ENCODE results near the gene SLC8A1.

Gene SLC8A1

DNA sequence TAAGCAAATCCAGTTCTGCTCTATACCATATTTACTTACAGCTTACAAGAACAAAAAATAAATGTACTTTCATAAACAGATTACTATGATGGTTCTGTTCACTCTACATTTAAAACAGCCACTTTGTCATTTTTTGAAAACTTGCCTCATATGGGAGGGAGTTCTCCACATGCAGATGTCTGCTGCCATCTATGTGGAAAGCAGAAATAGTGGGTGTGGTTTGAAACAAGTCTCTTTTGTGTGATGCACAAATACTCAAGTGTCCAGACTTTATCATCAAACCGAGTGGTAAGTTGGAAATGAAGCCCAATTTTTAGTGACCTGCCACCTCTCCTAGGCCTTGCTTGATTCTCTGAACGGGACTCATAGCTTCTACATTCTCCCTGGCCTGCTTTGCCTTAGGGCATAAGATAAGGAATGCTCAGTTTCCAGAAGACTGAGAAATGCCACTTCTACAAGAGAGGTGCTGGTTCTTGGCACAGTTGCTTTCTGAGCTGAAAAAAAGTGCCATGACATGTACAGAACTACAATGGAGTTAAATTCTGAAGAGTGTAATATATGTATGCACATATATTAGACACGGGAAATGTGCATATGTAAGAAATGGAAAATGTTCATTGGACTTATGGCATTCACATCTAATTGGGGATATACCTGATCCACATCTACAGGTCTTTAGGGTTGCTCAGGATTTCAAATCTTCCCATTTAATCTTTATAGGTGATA is 221.0 kb downstream of the SLC8A1 start:
- DNase-seq (ENCODE audit: low read depth, low spot score): no peak

DNA sequence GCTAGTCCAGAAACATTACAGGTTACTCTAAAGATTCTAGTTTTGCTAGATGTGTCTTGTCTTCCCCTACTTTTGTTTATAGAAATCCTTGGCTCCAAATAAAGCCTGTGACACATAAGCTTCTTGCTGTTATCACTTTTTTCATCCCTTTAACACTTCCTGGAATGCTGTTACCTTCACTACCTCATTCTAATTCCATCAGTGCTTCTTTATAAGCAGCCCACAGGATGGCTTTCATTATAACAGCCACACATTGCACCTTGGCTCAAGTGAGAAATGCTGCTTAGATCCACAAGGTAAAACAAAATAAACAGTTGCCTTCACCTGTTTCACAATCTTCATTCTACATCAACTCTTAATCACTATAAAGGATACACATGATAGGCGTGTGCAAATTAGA is 221.7 kb downstream of the SLC8A1 start:
- DNase-seq (ENCODE audit: low read depth, low spot score): no peak

DNA sequence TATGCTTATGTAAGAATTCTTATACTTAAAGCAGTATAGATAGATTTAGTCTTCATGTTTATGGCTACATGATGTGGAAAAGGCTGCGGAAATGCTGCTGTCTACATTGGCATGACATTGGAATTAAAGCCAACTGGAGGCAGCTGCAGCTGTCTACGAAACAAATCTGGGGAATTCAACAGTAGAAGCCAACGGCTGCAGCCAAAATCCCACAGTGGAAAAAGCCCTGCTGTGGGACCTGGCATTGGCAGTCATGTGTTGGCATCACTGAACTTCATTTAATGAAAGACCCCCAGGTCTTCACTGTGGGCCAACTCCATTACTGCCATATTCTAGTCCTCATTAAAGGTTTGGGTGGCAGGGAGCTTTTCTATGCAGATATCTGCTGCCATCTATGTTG is 223.6 kb downstream of the SLC8A1 start:
- no peak for DNase-seq (ENCODE audit: low read depth, low spot score)

DNA sequence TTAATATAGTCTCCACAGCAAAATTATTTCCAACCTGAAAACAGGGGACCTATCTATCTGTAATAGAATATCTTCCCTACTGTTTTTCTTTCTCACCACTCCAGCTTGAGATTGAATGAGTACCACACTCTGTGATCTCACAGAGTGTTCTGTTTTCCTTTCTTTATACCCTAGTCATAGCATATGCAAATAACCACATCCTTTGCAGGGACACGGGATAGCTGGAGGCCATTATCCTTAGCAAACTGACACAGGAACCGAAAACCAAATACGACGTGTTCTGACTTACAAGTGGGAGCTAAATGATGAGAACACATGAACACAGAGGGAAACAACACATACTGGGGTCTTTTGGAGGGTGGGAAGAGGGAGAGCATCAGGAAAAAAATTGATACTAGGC is 224.7 kb downstream of the SLC8A1 start:
- no peak for DNase-seq (ENCODE audit: low read depth, low spot score)

DNA sequence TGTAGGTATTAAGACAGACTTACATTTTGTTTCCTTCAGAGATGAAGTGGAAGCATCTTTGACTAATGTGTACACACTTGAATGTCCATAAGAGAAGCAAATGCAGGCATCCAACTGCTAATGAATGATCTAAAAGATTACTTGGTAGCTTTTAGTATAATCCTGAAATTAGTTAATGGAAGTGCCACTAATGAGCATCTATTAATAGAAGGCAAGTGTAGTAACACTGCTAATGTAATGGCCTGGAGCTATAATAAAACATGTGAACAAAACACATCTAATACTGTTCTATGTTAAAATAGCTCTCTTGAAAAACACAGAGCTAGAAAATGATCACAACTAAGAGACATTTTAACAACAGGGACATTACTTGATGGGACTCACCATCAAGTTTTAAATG is 225.3 kb downstream of the SLC8A1 start:
- DNase-seq (ENCODE audit: low read depth, low spot score): no peak

DNA sequence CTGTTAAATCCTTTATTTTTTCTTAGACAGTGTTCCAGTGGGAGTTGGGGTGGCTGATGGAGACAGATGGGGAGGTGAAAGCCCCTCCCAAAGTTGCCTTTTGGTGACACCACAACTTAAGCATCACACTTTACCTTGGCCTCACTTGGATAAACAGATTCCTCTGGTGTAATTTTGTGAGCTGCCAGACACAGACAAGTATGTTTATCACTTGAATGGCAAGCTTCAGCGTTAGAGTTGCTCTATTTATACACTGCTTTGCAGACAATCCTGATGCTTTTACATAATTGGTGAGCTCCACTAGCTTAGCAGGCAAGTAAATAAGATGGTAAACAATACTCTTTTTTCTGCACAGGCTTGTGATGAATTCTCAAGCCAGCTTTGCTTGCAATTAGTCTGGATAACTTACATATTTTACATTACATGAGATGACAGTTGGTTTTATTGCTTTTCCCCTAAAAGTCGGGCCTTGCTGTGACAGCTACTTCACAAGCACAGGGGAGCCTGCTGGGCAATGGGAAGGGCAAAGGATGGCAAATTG is 226.2 kb downstream of the SLC8A1 start:
- DNase-seq (ENCODE audit: low read depth, low spot score): no peak

DNA sequence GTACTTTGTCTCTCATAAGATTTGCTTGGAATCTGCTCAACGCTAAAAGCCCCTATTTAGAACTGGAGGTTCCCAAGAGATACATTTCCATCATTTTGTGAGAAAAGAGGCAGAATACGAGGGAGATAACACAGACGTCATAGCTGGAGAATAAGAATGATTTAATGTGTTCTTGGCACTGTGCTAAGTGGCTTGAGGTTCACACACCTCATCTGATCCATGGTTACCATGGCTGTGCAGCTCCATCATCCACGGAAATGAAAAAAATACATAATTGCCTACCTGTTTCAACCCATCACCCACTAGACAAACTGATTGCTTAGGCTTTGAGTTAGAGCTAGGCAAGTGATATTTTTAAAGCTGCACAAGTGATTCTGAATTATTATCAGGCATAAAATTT is 227.6 kb downstream of the SLC8A1 start:
- DNase-seq (ENCODE audit: low read depth, low spot score): no peak

DNA sequence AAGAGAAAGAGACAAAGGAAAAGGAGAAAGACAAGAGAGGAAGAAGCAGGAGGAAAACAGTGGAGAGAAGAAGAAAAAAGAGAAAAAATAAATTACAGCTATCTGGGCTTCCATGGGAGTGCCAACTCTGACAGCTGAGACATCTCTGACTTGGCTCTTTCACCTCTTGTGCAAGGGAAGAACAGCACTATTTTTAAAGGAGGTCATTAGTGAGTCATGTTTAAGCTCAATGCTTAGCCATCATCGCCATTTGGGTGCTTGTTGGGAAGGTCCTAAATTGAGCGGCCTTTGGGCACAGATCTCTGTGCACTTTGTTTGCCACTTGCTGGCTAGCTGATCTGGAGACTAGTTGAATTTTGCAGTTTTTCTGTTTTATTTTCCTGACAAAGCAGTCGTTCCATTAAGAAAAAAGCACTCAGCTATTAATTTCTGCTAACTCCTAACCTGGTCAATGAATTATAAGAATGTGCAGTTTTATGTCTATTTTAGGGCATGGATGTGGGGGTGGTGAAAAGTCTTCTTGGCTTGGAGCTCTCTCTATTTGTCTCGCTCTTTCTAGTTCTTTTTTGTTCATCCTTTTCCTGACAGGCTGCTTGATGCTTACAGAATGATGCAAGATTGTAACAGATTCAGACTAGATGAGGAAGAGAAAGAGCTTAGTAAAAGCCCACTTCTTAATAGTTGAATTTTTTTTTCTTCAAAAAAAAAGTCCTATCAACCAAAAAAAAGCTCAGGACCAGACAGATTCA is 231.5 kb downstream of the SLC8A1 start:
- no peak for DNase-seq (ENCODE audit: low read depth, low spot score)

DNA sequence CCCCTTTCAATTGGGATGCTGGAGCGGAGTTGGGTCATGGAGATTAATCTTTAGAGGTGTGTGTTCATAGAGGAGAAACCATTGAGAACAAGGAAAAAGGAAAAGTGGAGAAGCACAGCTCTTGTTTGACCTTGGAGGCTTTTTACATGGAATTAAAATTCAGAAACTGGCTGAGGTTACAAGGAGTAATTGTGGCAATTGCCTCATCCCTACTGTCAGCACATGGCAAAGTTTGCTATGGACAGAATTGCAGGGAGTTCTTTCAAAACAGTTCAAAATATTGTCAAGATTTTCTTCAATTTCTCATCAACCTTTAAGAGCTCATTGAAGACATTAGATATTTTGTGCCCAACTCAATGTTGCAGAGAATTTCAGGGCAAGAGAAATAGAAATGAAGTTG is 232.7 kb downstream of the SLC8A1 start:
- DNase-seq (ENCODE audit: low read depth, low spot score): no peak

DNA sequence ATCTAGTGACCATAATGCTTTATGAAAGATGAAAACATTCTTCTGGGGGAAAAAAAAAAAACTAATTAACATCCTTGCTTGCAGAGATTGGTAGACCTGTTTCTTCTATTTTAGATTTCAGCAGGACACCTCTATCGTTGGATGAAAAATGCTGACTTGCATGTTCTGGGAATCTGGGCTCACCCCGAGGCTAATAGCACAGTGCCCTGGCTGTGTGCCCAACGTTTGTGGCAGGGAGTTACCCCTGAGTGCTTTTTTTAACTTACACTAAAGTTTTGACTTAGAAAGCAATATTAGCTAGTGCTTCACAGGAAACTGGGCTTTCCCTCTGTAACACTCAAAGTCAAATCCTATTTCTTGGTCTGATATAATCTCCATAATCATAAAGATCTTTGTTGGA is 233.2 kb downstream of the SLC8A1 start:
- no peak for DNase-seq (ENCODE audit: low read depth, low spot score)

- no peak for DNase-seq (ENCODE audit: low read depth, low spot score)
Observed at GRCh38 chr2:40213619-40214018, 238.3 kb downstream of the SLC8A1 start.

GRCh38 chr2:40213071-40213470 is 238.8 kb downstream of the SLC8A1 start:
- DNase-seq (ENCODE audit: low read depth, low spot score): no peak

GRCh38 chr2:40210968-40211353 is 240.9 kb downstream of the SLC8A1 start:
- DNase-seq (ENCODE audit: low read depth, low spot score): no peak

DNA sequence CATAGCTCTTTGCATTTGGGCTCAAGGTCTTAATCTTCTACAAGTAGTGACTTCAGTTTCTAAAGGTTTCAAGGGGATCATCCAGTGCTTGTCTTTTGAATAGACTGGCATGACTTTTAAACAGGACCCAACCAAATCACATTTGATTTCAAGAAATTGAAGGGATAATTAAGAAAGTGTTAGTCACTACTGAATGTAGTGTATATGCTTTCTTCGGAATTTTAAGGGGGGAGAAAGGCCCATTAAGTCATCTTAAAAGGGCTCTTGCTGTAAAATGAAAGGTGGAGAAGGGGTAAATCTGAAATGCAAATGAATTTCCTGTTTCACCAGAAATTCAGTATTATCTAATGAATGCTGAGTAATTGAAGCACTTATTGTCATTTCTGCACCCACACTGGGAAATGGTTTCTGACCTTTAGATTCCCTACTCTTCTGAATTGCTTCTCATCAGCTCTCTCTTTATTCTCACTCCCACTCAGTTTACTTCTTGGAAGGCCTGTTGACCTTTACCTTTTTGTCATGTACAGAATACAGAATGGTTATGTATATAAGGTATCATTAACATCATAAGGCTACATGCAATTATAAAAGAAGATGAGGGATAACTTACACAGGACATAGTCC is 241.4 kb downstream of the SLC8A1 start:
- DNase-seq (ENCODE audit: low read depth, low spot score): peak; percentile 25

DNA sequence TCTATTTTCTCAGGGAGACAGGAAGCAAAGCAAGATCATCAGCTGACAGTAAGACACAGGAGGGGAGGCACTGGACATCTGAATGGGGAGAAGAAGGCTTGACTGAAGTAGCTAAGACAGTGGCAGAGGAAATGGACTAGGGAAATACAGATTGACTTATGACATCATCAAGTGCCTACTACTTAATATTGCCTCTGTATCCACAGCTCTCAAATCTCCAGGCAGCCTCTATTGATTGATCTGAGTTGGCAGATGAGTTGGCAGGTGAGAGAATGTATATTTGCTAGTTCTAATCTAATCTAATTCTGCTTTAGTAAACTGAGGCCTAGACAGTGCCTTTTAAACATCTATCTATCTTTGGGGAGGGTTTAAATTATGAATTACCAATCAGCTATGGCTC is 242.1 kb downstream of the SLC8A1 start:
- DNase-seq (ENCODE audit: low read depth, low spot score): no peak

GRCh38 chr2:40208463-40208862 is 243.4 kb downstream of the SLC8A1 start:
- no peak for DNase-seq (ENCODE audit: low read depth, low spot score)

- DNase-seq (ENCODE audit: low read depth, low spot score): no peak
Observed at GRCh38 chr2:40204268-40204667, 247.6 kb downstream of the SLC8A1 start.

- no peak for DNase-seq (ENCODE audit: low read depth, low spot score)
Observed at GRCh38 chr2:40202798-40203400, 249.0 kb downstream of the SLC8A1 start.

GRCh38 chr2:40201425-40201824 is 250.5 kb downstream of the SLC8A1 start:
- no peak for DNase-seq (ENCODE audit: low read depth, low spot score)

DNA sequence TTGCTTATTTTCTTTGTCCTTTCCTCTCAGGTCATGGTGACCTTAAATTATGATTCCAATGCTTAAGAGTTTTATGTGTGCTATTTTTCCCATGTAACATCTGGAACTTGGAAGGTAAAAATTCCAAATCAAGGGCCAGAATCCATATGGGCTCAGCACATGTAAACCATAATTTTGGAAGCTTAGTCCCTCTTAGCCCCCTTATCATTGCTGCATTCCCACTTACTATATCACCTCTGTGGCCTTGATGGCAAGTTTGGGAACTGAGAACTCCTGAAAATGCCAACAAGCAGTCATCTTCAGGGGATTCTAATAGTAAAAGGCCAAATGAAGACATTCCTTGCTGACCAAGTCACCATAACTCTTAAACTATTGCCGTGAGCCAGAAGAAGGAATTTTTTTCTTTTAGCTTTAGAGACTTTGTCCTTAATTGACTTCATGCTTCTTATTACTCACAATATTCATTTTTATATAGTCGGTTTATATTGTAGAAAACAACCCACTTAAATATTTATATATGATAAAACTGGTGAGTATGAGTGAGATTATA is 251.4 kb downstream of the SLC8A1 start:
- DNase-seq (ENCODE audit: low read depth, low spot score): no peak

- no peak for DNase-seq (ENCODE audit: low read depth, low spot score)
Observed at GRCh38 chr2:40199771-40200170, 252.1 kb downstream of the SLC8A1 start.

DNA sequence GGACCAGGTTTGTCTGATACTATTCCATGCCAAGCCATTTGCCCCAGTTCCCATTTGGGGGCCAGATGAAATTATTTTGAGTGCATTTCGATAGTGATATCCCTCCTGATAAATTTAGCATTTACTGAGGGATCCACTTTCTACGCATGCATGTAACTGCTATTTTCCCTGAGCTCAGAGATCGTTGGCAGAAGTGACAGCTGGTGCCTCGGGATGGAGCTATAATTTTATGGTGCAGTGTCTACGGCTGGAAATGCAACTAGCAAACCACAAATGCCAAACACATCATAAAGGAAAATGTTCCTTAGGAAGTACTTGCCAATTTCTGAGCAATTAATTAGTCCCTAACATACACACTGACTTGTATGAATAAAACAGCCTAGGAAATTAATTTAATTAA is 254.8 kb downstream of the SLC8A1 start:
- DNase-seq (ENCODE audit: low read depth, low spot score): no peak
